Measurements from ENCODE around the gene PVALB. TPM values are rescaled to one million over a fixed set of nuclear protein-coding genes. Genes with fewer than 3 reads are reported as not detected.
"Not testable (repeated sequence)": the region's sequence is repeated elsewhere in the genome, so short reads cannot be mapped to it uniquely, and the experiment has no call there.

The PVALB gene
- total RNA-seq, 1 experiment from 2014 or later: 6.8 TPM

DNA sequence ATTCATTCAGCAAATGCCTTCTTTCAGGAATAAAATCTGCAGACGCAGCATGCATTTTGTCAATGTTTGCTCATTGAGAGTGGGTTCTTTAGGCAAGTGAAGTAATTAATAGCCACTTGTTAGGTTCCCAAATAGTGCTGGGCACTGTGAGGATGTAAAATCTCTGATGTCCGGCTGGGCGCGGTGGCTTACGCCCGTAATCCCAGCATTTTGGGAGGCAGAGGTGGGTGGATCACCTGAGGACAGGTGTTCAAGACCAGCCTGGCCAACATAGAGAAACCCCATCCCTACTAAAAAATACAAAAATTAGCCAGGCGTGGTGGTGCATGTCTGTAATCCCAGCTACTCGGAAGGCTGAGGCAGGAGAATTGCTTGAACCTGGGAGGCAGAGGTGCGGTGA lies 62.0 kb downstream of the PVALB start:
- H3K27me3 ChIP-seq (ENCODE audit: control insufficient read depth, insufficient read depth, low read length); H3K36me3 ChIP-seq (replicated peaks; ENCODE audit: control insufficient read depth, insufficient read depth, low read length); DNase-seq; H3K4me3 ChIP-seq (ENCODE audit: insufficient read depth, low read depth, low read length): not testable (repeated sequence)

DNA sequence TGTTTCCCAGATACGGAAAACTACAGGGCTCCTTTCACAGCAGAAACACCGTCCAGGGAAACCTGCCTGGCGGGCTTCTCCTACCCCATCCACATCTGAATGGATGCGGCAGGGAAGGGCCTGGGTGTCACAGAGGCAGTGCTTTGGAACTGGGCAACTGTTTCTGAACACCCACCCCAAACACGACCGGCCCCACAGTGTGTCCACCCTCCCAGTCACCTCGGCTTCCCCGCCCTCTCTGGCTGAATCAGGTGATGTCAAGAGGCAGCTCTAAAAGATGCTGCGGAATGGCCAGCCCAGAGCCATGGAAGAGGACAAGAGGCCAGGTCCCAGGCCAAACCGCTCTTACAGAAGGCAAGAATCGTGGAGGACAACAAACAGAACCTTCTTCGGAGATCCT lies 62.9 kb downstream of the PVALB start:
- no peak overlapping the region for H3K4me3 ChIP-seq (ENCODE audit: insufficient read depth, low read depth, low read length)
- no peaks in the 10 kb centered on the region for H3K36me3 ChIP-seq (replicated peaks; ENCODE audit: control insufficient read depth, insufficient read depth, low read length)
- peak; percentile 16 for DNase-seq
- H3K27me3 ChIP-seq (ENCODE audit: control insufficient read depth, insufficient read depth, low read length): no peaks in the 10 kb centered on the region

DNA sequence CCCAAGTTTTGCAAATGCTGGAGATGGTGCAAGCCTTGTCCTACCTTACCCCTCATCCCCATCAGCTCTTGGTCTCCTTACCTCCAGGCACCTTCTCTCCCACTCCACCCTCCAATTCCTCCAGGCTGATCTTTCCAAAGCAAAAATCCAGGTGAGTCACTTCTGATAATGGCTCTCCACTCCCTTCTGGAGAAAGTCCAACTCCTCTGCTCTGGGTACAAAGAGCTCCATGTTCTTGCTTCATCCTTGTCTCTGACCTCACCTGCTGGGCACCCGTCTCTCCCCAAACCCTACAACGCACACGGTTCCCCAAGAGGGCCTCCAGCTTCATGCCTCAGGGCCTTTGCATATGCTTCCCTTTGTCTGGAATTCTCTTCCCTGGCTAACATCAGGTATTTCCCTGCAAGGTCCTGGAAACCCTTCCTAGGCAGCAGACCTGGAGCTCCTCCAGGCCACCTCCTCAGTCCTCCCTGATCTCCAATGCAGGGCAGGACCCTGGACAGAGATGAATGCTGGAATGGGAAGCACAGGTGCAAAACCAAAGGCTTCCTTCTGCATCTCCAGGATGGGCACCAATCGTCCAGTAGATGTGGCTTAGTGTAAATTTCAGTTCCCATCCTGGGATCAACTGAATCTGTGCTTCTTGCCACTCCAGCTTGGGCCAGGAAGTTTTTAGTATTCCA lies 63.6 kb downstream of the PVALB start:
- Histone ChIP-seq H3K36me3 (replicated peaks; ENCODE audit: control insufficient read depth, insufficient read depth, low read length) (no peaks in the 10 kb centered on the region), H3K4me3 (ENCODE audit: insufficient read depth, low read depth, low read length) (no peak overlapping the region), H3K27me3 (ENCODE audit: control insufficient read depth, insufficient read depth, low read length) (no peaks in the 10 kb centered on the region)
- peak; percentile 46 for DNase-seq

Other genes starting within 250 kb of the PVALB start
- 0.15 TPM in 1 of 2 replicates, not detected in the other for gene CACNG2, start 113.3 kb downstream of the PVALB start, total RNA-seq (2014; rRNA removed; shearing (Covaris generic))
- gene IFT27, start 40.9 kb downstream of the PVALB start, total RNA-seq (2014; rRNA removed; shearing (Covaris generic)): 20.2 and 30.1 TPM in 2 replicates
- not detected in 2 replicates for gene NCF4, start 44.0 kb upstream of the PVALB start, total RNA-seq (2014; rRNA removed; shearing (Covaris generic))
- not detected in 2 replicates for gene CSF2RB, start 96.6 kb upstream of the PVALB start, total RNA-seq (2014; rRNA removed; shearing (Covaris generic))
- gene TST, start 202.4 kb upstream of the PVALB start, total RNA-seq (2014; rRNA removed; shearing (Covaris generic)): 39.9 and 45.7 TPM in 2 replicates
- 188 and 201 TPM in 2 replicates for gene MPST, start 202.7 kb upstream of the PVALB start, total RNA-seq (2014; rRNA removed; shearing (Covaris generic))
- 29.5 and 31.1 TPM in 2 replicates for gene KCTD17, start 234.7 kb upstream of the PVALB start, total RNA-seq (2014; rRNA removed; shearing (Covaris generic))